ENCODE results near the gene AXIN1. TPM values are rescaled to one million over a fixed set of nuclear protein-coding genes. Genes with fewer than 3 reads are reported as not detected.

The AXIN1 gene
- total and polyA plus RNA-seq, 2 of the 8 experiments (the other 6 are each of a cell fraction or from before 2014, with no cell fraction given), result 12.5 to 41.9 TPM

- no peak overlapping the region for H3K14ac ChIP-seq (ENCODE audit: insufficient read length)
- no peak overlapping the region for H2BK5ac ChIP-seq (ENCODE audit: low read depth, low read length)
- no peaks in the 10 kb centered on the region for H3K27me3 ChIP-seq (replicated peaks in 1 of 4; ENCODE audit: control insufficient read depth in 3 of 4, extremely low read depth in 1 of 4, insufficient read depth in 3 of 4, low read length in 3 of 4)
- FAIRE-seq (no peak), DNase-seq (ENCODE audit: low read depth in 1 of 2, low spot score in 2 of 2) (no peak)
- H2BK120ac ChIP-seq (replicated peaks; ENCODE audit: low read depth, low read length), result no peak overlapping the region
- no peak overlapping the region for H4K91ac ChIP-seq (replicated peaks; ENCODE audit: insufficient read length, low read length)
- no peak overlapping the region for H3K56ac ChIP-seq (replicated peaks; ENCODE audit: insufficient read length, low read depth, low read length)
- H3K36me3 ChIP-seq (ENCODE audit: control insufficient read depth in 2 of 4, insufficient read depth in 4 of 4, low read length in 3 of 4), result no peaks in the 10 kb centered on the region
- no peak overlapping the region for H2BK15ac ChIP-seq (ENCODE audit: low read length)
- H4K20me1 ChIP-seq (replicated peaks in 1 of 2; ENCODE audit: control insufficient read depth in 1 of 2, insufficient read depth in 2 of 2, low read length in 2 of 2), result peaks cover 0 to 3% of the 10 kb centered on the region in 2 experiments
- no peak overlapping the region for H3K9ac ChIP-seq (replicated peaks in 1 of 4; ENCODE audit: extremely low read depth in 1 of 4, low read depth in 3 of 4, low read length in 3 of 4)
- H3K23ac ChIP-seq (ENCODE audit: insufficient read length), result no peak overlapping the region
- H3K23me2 ChIP-seq (ENCODE audit: low read depth, low read length), result no peaks in the 10 kb centered on the region
- H3K4me2 ChIP-seq (ENCODE audit: insufficient read depth in 1 of 2, low read depth in 2 of 2, low read length in 2 of 2), result no peak overlapping the region
- peak overlapping the region; percentile 39; the same call in 1 of the 2 replicates for H2BK12ac ChIP-seq (ENCODE audit: low read depth, low read length)
- H3K79me1 ChIP-seq (ENCODE audit: low read depth, low read length), result no peaks in the 10 kb centered on the region
- POLR2A ChIA-PET (ENCODE audit: partially characterized antibody), result no interaction called here
- no peak overlapping the region for H4K5ac ChIP-seq (ENCODE audit: insufficient read length, low read depth, low read length)
- H3K4ac ChIP-seq (replicated peaks; ENCODE audit: insufficient read length, low read depth, low read length), result no peak overlapping the region
- H4K8ac ChIP-seq (ENCODE audit: extremely low read depth, insufficient read depth, low read length), result peak overlapping the region; percentile 39; the same call in 1 of the 2 replicates
- no peak overlapping the region for H2AK5ac ChIP-seq (ENCODE audit: low read depth, low read length)
- H3K4me1 ChIP-seq (replicated peaks in 1 of 4; ENCODE audit: control insufficient read depth in 3 of 4, insufficient read depth in 4 of 4, low read length in 3 of 4), result no peaks in the 10 kb centered on the region; a peak in 2 of 7 replicates
- H3K18ac ChIP-seq (ENCODE audit: extremely low read depth, low read length), result no peak overlapping the region
- WGBS, 2 experiments (ENCODE audit: extremely low coverage in 1 of 2, insufficient coverage in 1 of 2, insufficient read length in 1 of 2, insufficient replicate concordance in 2 of 2, low coverage in 1 of 2, low lambda C conversion rate in 2 of 2, missing lambda C conversion rate in 1 of 2), result 97% methylated on average over 38 of the region's 47 CpGs; no CpG with 5 or more reads in 1 of the 2 experiments
- no peaks in the 10 kb centered on the region for H3K79me2 ChIP-seq (ENCODE audit: control insufficient read depth in 1 of 2, insufficient read depth in 2 of 2, low read length in 2 of 2)
- no peak overlapping the region for H3K27ac ChIP-seq (ENCODE audit: low read depth, low read length)
- CTCF ChIA-PET (ENCODE audit: partially characterized antibody), result interaction anchor here (0.9 to 2.7 kb wide), 9 partner anchors 9 to 286 kb away, joined by 3 to 15 read pairs (median 4); no protein-coding TSS in a partner anchor
- no peak overlapping the region for H3K4me3 ChIP-seq (ENCODE audit: extremely low read depth in 1 of 4, insufficient read depth in 2 of 4, low read depth in 3 of 4, low read length in 4 of 4)
- H2AFZ ChIP-seq (ENCODE audit: low read length), result no peak overlapping the region; the same call in 1 of the 2 replicates
- H2BK20ac ChIP-seq (ENCODE audit: low read length), result no peak overlapping the region
- no peaks in the 10 kb centered on the region for H3K9me3 ChIP-seq (ENCODE audit: insufficient read depth in 2 of 2, low read depth in 1 of 2, low read length in 1 of 2)
- TF ChIP-seq PHF8 (conservative IDR thresholded peaks at IDR 0.05; ENCODE audit: low read depth, low read length) (no peak), TCF12 (IDR thresholded peaks at IDR 0.05; ENCODE audit: low read depth, low read length) (no peak), EGR1 (IDR thresholded peaks at IDR 0.05; ENCODE audit: borderline replicate concordance, low read depth, low read length) (no peak), TAF7 (optimal IDR thresholded peaks at IDR 0.05; ENCODE audit: borderline replicate concordance, low read depth, low read length) (no peak), E2F6 (IDR thresholded peaks at IDR 0.05) (no peak), RAD21 (IDR thresholded peaks at IDR 0.05 in 1 of 2, conservative IDR thresholded peaks at IDR 0.05 in 1 of 2; ENCODE audit: low read depth in 2 of 2, low read length in 2 of 2) (no peak), SIRT6 (IDR thresholded peaks at IDR 0.05; ENCODE audit: low read length) (no peak), BRCA1 (IDR thresholded peaks at IDR 0.05; ENCODE audit: low read depth, low read length) (no peak), JUN (IDR thresholded peaks at IDR 0.05; ENCODE audit: low read depth, low read length) (no peak), KDM1A (IDR thresholded peaks at IDR 0.05; ENCODE audit: borderline replicate concordance, low read length) (no peak)
These were observed 8.3 kb upstream of the AXIN1 start for GRCh38 chr16:360698-361336.
